HG02623 (cell line): ENCODE data around the gene IFIT2.
"Not testable (repeated sequence)": the region's sequence is repeated elsewhere in the genome, so short reads cannot be mapped to it uniquely, and the experiment has no call there.

Experiments
- ATAC-seq: cut with Tn5 transposase; IDR thresholded peaks from one replicate; pipeline ENCODE4 v1.9.1; 2021; ENCODE audit warnings: moderate library complexity; ENCODE audit not compliant: unreplicated experiment

IFIT2 gene

GRCh38 chr10:89279421-89279869 is 22.4 kb upstream of the IFIT2 start:
- no peak for ATAC-seq

GRCh38 chr10:89280508-89280907 is 21.3 kb upstream of the IFIT2 start:
- ATAC-seq = no peak

- ATAC-seq = no peak
These were observed 20.0 kb upstream of the IFIT2 start for GRCh38 chr10:89281606-89282395.

- no peak for ATAC-seq
These were observed 18.6 kb upstream of the IFIT2 start for GRCh38 chr10:89283025-89283935.

- no peak for ATAC-seq
These were observed 17.8 kb upstream of the IFIT2 start for GRCh38 chr10:89283936-89284475.

- not testable (repeated sequence) for ATAC-seq
These were observed 17.1 kb upstream of the IFIT2 start for GRCh38 chr10:89284711-89285110.

GRCh38 chr10:89285303-89285702 is 16.5 kb upstream of the IFIT2 start:
- not testable (repeated sequence) for ATAC-seq

- ATAC-seq = no peak
These were observed 7.1 kb upstream of the IFIT2 start for GRCh38 chr10:89294721-89295239.

GRCh38 chr10:89295597-89295996 is 6.2 kb upstream of the IFIT2 start:
- no peak for ATAC-seq

- ATAC-seq = no peak
These were observed 5.6 kb upstream of the IFIT2 start for GRCh38 chr10:89296220-89296648.

- no peak for ATAC-seq
These were observed 4.5 kb upstream of the IFIT2 start for GRCh38 chr10:89297356-89297755.

GRCh38 chr10:89297791-89298190 is 4.1 kb upstream of the IFIT2 start:
- ATAC-seq = no peak

GRCh38 chr10:89299031-89299430 is 2.8 kb upstream of the IFIT2 start:
- no peak for ATAC-seq

- no peak for ATAC-seq
These were observed 614 bp upstream of the IFIT2 start for GRCh38 chr10:89301232-89301631.

GRCh38 chr10:89302625-89303024 is 779 bp downstream of the IFIT2 start:
- ATAC-seq = no peak

GRCh38 chr10:89303161-89303560 is 1.3 kb downstream of the IFIT2 start:
- no peak for ATAC-seq

GRCh38 chr10:89304026-89304425 is 2.2 kb downstream of the IFIT2 start:
- no peak for ATAC-seq

- ATAC-seq = no peak
These were observed 2.6 kb downstream of the IFIT2 start for GRCh38 chr10:89304446-89304845.

- ATAC-seq = no peak
These were observed 3.1 kb downstream of the IFIT2 start for GRCh38 chr10:89304925-89305324.

GRCh38 chr10:89305766-89306433 is 4.1 kb downstream of the IFIT2 start:
- ATAC-seq = no peak
